GM18858 (cell line): ENCODE measurements around the gene KAT5.
"Not testable (repeated sequence)": the region's sequence is repeated elsewhere in the genome, so short reads cannot be mapped to it uniquely, and the experiment has no call there.

Experiments
- ATAC-seq: cut with Tn5 transposase; IDR thresholded peaks from one replicate; pipeline ENCODE4 v1.9.1; 2021; ENCODE audit not compliant: unreplicated experiment

The KAT5 gene

DNA sequence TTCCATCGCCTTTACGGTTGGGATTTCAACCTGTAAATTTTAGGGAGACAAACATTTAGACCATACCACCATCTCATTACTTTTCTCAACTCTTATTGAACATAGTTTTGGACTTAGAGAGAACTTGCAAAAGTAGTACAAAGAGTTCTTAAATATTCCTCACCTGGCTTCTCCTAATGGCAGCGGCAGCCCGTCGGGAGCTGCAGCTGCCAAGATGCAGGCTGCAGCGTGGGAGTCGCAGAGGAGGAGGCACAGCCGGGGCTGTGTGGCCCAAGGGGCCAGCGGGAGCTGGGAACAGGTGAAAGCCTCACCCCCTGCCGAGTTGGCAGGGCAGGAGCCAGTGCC is 31.6 kb downstream of the KAT5 start:
- no peak for ATAC-seq

DNA sequence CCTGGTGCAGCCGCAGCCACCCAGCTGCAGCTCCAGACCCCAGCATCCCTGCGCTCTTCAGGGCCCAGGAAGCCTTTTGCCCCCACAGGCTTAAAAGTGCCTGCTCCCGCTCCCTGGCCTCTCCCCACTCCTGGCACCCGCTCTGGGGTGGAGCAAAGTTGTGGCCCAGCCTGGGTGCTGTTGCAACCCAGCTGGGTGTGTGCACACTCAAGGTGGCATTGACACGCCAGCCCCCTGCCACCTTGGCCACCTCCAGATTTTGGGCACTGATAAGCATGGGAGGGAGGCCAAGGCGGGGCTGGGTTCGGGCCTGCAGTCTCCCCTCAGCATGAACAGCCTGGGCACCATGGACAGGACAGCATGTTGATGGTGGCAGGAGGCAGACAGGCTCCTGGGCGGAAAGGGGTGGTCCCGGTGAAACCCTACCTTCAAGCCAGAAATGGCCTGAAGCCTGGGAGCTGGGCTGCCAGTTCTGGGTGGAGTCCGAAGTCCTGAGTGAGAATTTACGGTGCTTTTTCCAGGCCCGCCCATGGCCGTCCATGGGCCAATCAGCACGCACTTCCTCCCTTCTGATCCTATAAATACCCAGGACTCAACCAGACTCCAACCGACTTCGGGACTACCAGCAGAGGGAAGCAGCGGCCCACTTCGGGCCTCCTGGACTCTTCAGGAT is 32.1 kb downstream of the KAT5 start:
- no peak for ATAC-seq

DNA sequence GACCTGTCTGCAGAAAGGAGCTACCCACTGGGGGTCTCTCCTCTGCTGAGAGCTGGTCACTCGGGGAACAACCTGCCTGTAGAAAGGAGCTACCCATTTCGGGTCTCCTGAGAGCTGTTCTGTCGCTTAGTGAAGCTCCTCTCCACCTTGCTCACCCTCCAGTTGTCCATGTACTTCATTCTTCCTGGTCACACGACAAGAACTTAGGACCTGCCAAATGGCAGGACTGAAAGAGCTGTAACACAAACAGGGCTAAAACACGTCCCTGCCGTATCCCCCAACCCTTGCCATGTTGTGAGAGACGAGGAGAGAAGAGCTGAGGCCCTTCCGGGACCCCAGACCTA is 32.6 kb downstream of the KAT5 start:
- no peak for ATAC-seq

DNA sequence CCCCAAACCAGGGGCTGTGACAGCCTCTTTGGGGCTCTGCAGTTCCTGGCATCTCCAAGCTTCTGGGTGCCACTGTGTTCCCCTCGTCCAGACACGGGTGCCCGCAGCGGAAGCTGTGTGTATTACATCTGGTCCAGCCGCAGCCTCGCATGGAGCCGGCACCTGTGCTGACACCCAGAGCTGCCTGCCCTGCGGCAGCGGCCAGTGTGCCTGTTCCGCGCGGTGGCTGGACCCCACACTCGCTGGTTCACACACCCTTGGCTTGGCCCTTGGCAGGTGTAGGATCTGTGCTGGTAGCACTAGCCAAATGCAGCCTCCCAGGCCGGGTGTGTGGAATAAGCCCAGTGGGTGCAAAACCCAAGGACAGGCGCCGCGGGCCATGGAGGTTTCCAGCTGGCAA is 33.0 kb downstream of the KAT5 start:
- ATAC-seq: no peak

DNA sequence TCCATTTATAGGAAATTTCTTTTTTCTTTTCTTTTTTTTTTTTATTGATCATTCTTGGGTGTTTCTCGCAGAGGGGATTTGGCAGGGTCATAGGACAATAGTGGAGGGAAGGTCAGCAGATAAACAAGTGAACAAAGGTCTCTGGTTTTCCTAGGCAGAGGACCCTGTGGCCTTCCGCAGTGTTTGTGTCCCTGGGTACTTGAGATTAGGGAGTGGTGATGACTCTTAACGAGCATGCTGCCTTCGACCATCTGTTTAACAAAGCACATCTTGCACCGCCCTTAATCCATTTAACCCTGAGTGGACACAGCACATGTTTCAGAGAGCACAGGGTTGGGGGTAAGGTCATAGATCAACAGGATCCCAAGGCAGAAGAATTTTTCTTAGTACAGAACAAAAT is 50.1 kb downstream of the KAT5 start:
- not testable (repeated sequence) for ATAC-seq

DNA sequence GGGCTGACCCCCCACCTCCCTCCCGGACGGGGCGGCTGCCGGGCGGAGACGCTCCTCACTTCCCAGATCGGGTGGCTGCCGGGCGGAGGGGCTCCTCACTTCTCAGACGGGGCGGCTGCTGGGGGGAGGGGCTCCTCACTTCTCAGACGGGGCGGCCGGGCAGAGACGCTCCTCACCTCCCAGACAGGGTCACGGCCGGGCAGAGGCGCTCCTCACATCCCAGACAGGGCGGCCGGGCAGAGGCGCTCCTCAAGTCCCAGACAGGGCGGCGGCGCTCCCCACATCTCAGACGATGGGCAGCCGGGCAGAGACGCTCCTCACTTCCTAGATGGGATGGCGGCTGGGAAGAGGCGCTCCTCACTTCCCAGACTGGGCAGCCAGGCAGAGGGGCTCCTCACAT is 50.8 kb downstream of the KAT5 start:
- not testable (repeated sequence) for ATAC-seq

DNA sequence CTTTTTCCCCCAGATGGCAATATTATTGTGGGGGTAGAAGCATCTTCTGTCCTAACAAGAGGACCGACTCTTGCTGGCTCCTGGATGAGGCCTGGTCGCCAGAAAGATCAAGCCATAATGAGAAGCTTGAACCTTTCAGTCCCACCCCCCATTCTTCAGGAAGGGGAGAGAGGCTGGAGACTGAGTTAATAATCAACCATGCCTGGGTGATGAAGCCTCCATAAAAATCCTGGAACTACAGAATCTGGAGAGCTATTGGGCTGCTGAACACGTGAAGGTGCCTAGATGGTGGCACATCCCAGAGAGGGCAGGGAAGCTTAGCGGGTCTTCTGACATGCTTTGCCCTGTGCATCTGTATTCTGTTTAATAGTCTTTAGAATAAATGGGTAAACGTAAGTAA is 52.4 kb downstream of the KAT5 start:
- no peak for ATAC-seq

DNA sequence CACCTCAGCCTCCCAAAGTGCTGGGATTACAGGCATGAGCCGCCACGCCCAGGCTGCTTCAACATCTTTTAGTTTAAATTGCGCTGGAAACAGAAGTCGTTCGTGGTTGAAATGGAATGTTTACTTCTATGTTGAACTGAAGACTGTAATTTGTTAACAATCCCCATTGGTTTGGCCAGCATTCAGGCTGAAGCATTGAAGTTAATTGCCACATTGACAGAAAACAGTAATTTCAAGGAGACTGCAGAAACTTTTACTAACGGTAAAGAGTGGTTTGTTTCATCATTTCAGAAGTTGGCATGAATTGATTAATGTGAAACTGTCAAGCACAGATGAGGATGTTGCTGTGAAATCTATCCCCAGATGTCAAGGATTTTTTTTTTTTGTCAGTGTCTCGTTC is 54.5 kb downstream of the KAT5 start:
- ATAC-seq: no peak

DNA sequence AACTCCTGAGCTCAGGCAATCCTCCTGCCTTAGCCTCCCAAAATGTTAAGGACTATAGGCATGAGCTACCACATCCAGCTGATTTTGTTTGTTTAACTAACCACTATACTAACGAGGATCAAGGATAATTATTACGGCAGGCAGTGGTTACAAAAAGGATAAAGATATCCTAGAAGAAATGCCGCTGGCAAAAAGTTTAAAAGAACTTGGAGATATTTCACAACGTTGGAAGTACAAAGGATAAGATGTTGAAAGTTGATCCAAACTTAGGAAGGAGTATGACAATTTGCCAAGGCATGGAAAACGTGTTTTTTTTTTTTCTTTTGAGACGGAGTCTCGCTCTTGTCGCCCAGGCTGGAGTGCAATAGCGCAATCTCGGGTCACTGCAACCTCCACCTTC is 55.4 kb downstream of the KAT5 start:
- ATAC-seq: no peak

DNA sequence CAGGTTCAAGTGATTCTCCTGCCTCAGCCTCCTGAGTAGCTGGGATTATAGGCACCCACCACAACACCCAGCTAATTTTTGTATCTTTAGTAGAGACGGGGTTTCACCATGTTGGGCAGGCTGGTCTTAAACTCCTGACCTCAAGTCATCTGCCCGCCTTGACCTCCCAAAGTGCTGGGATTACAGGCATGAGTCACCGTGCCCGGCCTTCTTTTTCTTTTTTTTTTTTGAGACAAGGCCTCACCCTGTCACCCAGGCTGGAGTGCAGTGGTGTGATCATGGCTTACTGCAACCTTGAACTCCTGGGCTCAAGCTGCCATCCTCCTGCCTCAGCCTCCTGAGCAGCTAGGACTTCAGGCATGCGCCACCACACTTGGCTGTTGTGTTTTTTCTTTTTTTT is 55.8 kb downstream of the KAT5 start:
- not testable (repeated sequence) for ATAC-seq
